NCI-H1436 treated with DMSO at 0.1 percent for 48 hours (cell line): ENCODE measurements around the gene ANKRD13B.

Experiments
- DNase-seq: peaks from one replicate; lab custom pipeline; 2025; lab: John Stamatoyannopoulos, UW

Gene ANKRD13B

DNA sequence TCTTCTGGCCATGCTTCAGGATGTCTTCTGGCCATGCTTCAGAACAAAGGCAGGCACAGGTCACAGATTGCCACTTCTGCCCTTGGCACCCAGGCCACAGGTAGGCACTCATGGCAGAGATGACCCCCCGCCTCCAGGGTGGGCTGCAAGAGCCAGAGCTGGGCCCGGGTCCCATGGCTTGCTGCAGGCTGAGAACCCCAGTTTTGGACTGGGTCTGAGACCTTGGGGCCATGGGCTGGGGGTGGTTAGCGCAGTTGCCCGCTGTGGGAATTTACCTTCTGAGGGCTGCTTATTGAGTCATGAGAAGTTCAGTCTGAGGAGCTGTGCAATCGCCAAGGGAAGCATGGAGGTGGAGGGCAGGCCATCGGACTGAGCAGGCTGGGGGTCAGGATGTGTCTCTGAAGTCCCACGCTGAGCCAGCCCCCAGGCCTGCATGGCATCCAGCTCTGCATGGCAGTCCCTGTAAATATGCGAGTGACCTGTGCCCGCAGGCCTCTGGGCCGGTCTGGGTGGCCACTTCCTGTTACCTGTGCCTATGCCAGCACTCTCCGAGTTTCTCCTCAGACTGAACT is 1.7 kb downstream of the ANKRD13B start:
- DNase-seq = no peak

DNA sequence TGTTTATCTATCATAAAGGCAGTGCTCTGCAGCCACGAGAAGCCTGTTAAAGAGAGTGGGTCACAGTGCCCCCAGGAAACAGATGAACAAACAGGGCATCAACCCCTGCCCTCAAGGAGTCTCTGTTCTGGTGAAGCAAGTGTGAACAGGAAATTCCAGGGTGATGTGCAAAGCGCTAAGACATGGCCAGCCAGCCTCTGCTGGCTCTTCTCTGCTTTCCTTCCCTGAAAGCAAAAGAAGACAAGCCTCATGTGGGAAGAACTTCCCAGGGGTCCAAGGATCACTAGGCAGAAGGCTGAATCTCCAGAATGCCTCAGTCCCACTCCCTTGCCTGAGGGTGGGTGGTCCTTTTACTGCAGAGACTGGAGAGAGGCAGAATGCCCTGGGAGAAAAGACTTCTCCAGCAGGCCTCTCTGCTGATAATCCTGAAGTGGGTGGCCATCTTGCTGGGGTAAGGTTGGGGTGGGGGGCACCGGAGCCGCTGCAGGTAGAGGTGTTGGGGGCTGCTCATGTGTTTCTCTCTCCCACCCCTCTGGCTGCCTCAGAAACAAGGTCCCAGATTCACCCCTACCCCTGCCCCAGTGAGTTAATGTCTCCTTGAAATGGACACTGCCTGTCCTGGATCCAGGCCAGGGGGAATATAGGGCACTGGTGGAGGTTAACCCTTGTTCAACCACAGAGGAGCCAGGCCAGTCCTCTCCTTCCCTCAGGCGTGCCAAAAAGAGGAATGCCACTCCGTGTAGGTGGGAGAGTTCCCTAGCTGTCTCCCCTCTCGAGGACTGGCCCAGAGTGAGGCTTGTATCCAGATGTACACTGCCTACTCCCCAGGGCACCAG is 2.4 kb downstream of the ANKRD13B start:
- no peak for DNase-seq

DNA sequence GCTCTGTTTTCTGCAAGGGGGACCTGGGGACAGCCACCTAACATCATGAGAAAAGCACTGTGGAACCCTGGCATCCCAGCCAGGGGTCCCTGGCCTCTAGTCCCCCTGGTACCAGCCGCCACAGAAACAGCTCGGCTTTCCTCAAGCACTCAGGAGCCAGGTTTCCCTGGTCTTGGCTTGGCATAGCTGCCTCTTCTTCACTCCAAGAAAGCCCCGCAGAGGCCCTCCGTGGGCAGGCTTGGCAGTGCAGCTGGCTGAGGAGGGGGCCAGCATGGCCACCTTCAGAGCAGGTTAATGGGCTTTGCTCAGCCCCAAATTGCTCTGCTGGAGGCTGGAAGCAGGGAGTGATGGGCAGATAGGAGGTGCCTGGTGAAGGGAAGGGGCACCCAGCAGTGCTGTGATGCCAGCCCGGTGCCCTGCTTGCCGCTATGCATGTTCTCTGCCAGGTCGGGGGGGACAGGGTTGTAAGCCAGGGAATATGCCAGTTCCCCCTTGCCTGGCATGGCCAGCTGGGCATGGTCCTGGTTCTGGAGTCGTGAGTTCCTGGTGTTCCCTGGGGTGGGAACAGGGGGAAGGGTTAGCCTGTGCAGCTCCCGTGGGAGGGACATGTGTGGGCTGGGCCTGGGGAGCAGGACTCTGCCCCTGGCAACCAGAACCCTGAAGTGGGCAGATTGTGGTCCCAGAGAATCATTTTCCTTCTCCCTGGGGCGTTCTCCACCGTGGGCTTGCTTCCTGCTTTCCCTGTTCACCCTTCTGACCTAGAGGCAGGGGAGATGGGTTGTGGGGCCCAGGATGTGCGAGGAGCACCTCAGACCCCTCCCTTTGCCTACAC is 3.2 kb downstream of the ANKRD13B start:
- DNase-seq = no peak

DNA sequence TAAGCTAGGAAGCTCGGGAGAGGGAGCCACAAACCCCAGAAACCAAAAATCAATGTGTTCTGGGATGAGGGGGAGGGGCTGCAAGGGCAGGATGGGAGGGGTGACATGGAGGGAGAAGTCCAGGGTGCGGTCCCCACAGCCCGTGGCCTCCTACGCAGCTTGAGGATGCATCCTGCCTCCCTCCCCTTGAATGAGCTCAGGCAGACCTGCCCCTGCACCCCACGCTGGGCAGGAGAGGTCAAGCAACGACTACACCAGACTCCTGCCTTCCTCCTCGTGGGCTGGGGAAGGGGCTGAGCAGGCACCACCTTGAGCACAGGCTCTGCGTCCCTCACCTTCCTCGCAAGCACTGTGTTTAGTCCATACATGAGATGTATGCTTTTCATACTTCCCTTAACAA is 3.9 kb downstream of the ANKRD13B start:
- no peak for DNase-seq

DNA sequence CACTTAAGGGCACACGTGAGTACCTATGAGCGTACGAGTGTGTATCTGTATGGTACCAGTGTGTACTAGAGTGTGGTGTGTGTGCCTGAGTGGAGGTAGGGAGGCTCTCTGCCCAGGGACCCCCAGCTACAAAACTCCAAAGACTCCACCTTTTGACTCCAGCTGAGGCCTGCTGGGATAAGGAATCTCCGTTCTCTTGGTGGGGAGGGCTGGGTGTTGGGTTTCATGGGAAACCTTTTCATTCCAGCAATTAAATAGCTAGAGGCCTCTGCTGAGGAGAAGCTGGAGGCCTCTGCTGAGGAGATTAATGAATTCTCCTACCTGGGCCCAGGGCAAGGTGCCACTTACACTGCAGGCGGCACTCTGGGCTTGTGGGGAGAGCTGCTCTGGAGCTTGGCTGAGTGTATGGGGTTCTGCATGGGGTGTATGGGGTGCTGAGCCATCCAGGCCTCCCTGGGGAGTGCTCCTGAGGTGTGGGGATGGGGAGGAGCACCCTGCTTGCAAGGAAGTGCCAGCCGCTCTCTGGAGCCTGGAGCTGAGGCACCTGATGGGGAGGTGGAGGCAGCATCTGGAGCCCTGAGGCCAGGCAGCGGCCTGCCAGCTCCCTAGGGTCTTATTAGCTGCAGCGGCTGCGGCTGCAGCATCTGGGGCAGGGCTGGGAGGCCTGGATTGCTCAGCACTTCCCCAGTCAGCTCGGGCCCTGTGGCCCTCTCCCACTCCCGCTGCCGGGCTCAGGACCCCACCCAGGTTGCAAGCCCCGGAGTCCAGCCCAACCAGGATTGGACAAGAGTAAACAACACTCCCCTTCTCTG is 4.6 kb downstream of the ANKRD13B start:
- DNase-seq = no peak

DNA sequence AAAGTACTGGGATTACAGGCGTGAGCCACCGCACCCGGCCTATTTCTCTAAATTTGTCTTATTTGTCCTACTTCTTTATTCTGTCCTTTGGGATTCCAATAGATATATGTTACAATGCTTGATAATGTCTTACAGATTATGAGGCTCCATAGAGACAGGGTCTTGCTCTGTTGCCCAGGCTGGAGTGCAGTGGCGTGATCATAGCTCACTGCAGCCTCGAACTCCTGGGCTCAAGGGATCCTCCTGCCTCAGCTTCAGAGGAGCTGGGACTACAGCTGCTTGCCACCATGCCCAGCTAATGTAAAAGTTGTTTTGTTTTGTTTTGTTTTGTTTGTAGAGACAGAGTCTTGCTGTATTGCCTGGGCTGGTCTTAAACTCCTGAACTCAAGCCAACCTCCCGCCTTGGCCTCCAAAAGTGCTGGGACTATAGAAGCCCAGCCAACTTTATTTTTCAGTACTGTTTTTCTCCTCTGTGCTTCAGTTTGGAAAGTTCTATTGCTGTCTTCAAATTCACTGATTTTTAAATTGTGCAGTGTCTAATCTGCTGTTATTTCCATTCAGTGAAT is 10.3 kb downstream of the ANKRD13B start:
- no peak for DNase-seq

DNA sequence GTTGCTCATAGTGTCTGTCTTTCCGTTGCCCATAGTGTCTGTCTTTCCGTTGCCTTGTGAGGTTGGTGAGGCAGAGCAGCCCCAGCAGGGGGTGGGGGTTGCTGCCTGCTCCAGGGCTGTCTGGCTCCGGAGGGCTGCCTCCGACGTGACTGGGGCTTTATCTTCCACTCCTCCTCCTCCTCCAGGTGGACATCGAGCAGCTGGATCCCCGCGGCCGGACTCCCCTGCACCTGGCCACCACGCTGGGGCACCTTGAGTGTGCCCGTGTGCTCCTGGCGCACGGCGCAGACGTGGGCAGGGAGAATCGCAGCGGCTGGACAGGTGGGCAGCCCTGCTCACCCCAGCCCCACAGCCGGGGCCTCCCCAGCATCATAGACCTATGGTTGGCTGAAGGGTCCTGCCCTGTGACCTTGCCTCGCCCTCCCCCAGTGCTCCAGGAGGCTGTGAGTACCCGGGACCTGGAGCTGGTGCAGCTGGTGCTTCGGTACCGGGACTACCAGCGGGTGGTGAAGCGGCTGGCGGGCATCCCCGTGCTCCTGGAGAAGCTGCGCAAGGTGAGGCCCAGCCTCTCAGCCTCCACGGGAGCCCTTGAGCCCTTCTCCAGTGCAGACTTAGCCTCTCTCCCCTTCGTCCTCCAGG is 14.7 kb downstream of the ANKRD13B start:
- DNase-seq = no peak

DNA sequence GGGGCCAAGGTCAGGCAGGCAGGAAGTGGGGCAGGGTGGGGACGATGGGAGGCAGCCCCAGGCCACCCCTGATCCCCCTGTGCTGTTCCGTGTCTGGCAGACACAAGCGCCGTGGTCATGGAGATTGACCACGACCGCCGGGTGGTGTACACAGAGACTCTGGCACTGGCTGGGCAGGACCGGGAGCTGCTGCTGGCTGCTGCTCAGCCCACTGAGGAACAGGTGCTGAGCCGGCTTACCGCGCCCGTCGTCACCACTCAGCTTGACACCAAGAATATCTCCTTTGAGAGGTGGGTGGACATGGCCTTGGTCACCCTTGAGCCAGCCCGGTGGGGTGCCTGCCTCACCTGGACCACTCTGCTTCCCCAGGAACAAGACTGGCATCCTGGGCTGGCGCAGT is 16.1 kb downstream of the ANKRD13B start:
- DNase-seq = no peak

DNA sequence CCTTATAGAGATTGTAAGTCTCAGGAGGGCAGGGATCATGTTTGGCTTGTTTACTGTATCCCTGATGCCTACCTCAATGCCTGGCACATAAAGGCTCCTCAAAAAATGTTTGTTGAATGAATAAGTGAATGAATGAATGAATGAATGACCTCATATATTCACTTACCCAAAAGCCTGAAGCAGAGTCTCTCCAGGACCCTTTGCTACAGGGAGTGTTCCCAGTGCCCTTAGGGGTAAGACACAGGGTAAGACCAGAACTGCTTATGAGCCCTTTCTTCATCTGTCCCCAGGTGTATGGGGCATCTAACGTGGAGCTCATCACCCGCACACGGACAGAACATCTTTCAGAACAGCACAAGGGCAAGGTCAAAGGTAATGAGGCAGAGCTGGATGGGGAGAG is 17.5 kb downstream of the ANKRD13B start:
- DNase-seq = no peak

DNA sequence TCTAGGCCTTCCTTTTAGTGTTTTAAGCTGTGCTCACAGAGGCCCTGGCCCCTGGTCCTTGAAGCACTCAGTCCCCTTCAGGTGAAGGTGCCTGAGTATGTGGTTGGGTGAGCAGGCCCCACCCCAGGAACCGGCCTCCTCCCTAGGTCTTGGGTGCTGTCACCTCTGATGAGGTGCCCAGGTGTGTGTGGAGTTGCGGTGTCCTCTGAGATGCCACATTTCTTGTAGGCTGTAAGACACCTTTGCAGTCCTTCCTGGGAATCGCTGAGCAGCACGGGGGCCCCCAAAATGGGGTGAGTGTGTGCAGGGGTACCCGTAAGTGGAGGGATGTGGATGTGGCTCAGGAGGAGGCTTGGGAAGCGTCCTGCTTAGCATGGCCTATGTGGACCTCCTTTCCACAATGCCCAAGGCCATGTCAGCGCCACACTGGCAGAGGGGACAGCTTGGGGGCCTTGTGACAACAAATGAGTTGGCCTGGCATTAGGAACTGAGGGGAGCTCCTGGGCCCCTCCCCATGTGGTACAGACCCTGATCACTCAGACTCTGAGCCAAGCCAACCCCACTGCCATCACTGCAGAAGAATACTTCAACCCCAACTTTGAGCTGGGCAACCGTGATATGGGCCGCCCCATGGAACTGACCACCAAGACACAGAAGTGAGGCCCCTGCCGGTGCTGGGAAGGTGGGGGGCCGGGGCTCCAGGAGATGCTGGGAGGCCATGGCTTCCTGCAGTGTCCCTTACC is 18.6 kb downstream of the ANKRD13B start:
- DNase-seq = no peak

DNA sequence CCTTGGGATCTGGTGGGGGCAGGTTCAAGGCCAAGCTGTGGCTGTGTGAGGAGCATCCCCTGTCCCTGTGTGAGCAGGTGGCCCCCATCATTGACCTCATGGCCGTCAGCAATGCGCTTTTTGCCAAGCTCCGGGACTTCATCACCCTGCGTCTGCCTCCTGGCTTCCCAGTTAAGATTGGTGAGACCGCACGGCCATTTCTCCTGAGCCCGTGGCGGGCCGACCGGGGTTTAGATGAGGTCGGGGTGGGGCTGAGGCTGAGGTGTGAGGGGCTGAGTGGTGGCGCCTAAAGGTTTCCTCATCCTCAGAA is 19.1 kb downstream of the ANKRD13B start:
- DNase-seq = no peak

DNA sequence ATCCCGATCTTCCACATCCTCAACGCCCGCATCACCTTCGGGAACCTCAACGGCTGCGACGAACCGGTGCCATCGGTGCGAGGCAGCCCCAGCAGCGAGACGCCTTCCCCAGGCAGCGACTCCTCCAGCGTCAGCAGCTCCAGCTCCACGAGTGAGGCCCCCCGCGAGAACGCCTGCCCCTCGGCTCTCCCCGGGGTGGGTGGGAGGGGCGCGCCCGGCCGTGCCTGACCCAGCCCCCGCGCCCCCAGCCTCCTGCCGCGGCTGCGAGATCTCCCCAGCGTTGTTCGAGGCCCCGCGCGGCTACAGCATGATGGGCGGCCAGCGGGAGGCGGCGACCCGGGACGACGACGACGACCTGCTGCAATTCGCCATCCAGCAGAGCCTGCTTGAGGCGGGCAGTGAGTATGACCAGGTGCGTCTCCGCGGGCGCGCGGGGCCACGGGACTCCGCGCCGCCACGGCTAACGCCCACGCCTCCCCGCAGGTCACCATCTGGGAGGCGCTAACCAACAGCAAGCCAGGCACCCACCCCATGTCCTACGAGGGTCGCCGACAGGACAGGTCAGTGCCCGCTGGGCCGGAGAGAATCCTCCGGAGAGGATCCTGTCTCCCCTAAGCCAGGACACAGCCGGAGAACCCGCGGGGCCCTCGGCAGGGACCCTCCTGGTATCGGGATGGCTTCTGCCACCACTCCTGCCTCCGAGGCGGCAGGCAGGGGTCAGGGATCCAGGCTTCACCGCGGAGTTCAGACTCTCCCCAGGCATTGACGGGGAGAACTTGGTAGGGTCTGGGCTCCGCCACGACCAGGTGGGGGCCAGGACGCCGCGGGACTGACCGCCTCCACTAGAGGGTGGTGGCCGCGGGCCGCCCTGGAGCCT is 19.7 kb downstream of the ANKRD13B start:
- DNase-seq = no peak

DNA sequence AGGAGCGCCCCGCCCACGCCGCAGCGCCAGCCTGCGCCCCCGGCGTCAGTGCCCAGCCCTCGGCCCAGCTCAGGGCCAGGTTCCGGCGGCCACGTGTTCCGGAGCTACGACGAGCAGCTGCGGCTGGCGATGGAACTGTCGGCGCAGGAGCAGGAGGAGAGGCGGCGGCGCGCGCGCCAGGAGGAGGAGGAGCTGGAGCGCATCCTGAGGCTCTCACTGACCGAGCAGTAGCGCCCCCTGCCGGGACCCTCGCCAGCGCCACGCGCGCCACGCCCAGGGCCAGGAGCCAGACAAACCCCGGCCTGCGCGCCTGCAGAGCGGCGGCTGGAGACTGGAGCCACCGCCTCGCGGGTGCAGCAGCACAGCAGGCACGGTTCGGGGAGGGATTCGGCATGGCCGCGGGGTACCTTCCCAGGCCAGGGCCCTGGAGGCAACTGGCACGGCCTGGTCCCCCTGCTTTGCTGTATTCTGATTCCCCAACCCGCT is 20.5 kb downstream of the ANKRD13B start:
- no peak for DNase-seq

DNA sequence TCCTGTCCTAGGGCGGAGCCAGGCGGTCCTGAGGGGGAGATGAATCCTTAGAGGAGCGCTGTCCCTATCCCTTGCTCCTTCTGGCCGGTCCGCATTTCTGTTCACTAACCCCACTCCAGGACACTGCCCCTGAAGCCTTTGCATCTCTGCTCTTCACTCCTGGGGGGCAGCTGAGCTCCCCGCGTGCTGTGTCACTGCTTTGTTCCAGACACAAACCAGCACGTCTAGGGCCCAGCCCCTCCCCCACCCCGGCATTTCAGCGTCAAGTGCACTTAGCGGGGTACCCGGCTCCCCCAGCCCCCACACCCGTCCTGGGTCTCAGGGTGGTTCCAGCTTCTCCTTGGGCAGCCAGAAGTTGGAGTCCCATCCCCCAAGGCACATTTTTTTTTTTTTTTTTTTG is 20.9 kb downstream of the ANKRD13B start:
- no peak for DNase-seq

DNA sequence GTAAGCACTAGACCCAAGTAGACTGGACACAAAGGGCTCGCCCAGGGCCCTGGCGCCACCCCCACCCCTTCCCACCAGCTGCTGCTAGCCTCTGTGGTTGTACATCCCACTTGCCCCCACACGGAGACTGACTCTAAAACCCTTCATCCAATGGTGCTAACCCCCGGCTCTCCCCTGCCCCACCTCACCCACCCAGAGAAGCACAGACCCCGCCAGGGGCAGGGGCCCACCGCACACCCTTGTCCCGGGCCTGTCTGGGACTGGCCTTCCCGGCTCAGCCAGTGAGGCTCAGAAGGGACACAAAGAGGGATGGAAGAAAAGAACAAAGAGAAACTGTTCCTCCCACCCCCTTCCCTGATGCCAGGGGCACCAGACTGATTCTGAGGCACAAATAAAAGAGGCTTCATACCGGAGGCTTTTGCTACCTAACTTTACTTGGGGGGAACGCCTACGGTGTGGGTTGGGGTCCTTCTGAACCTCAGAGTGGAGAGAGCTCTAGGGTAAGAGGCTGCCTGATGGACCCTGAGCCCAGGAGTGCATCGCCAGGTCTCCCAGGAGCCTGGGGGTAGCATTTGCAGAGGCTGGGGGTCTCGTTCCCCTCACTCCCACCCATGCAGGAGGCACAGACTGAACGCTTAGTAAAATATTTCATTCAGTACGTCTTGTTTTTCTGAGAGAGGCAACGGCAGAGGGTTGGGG is 21.6 kb downstream of the ANKRD13B start:
- no peak for DNase-seq

DNA sequence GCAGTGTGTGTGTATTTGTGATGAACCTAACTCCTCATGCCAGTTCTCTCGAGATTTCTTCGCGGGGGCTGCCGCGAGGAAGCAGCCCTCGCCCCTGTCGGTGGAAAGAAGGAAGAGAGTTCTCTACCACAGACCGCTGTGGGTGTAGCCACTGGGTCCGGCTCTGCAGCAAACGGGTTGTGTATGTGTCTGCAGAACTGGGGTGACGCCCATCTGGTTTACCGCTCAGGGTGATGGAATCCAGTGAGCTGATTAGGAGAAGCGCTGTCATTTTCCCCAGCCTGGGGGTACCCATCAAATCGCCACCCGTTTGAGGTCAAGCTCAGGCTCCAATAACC is 22.1 kb downstream of the ANKRD13B start:
- no peak for DNase-seq

DNA sequence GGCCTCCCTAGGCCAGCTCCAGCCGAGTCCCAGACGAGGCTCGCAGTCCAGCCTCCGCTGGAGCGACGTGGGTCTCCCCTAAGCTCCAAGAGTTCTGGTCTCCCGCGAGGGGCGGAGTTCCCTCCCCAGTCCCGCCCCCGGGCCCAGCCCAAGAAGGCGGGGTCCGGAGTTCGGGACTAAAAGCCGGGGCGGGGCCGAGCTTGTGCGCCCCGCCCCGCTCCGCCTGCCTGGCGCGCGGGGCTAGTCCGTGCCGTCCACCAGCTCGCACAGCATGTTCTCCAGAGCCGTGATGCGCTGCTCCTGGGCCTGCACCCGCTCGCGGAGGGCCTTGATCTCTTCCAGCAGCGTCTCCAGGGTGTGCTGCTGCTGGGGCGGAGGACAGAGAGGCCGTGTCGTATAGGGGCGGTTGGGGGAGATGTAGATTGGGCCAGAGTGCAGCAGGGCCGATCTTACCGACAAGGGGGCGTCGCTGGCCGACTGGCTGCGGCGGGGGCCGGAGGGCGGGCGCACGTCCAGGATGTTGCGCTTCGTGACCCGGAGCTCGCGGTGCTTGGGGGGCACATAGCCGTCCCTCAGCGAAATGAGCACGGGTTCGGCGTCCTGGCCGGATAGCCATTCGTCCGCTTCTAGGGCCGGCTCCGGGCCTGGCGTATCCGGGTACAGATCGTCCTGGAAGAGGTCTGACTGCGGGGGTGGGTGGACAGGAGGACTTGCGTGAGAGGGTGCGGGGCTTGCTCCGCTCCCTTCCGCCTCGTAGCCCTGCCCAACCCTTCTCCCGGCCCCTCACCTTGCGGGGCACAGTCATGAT is 22.8 kb downstream of the ANKRD13B start:
- no peak for DNase-seq
